GM23338 (cell line): ENCODE measurements around the gene TOP1. TPM values are rescaled to one million over a fixed set of nuclear protein-coding genes. Genes with fewer than 3 reads are reported as not detected.

Experiments
- ATAC-seq: fragments of 200-7000 bp; cut with Tn5 transposase; 3 replicates; pipeline ENCODE4 v1.9.1; 2020
- DNase-seq: peaks from one replicate; pipeline ENCODE4 v3.0.0-alpha.2; 2015; ENCODE audit warnings: low spot score
- H2AFZ ChIP-seq: fragments of 200-600 bp; sonication (generic); 2 replicates; pipeline ENCODE4 v1.8.0; 2016; ENCODE audit warnings: antibody characterized with exemption, mild to moderate bottlenecking, moderate library complexity
- H3F3A ChIP-seq: fragments of 200-600 bp; sonication (generic); replicated peaks from 2 replicates; pipeline ENCODE4 v1.8.0; 2017; ENCODE audit warnings: antibody characterized with exemption, mixed run types, low read depth
- H3K27ac ChIP-seq: fragments of 200-600 bp; sonication (generic); 2 replicates; pipeline ENCODE4 v1.6.1; 2016; ENCODE audit warnings: low read depth
- H3K27me3 ChIP-seq: fragments of 200-600 bp; sonication (generic); 2 replicates; pipeline ENCODE4 v1.8.0; 2016; ENCODE audit warnings: mild to moderate bottlenecking, mixed run types, moderate library complexity; ENCODE audit not compliant: insufficient read depth
- H3K36me3 ChIP-seq: fragments of 200-600 bp; sonication (generic); 2 replicates; pipeline ENCODE4 v1.8.0; 2016; ENCODE audit warnings: mild to moderate bottlenecking; ENCODE audit not compliant: insufficient read depth
- H3K4me1 ChIP-seq: fragments of 200-600 bp; sonication (generic); 2 replicates; pipeline ENCODE4 v1.8.0; 2016; ENCODE audit warnings: mild to moderate bottlenecking, moderate library complexity; ENCODE audit not compliant: insufficient read depth
- H3K4me2 ChIP-seq: fragments of 200-600 bp; sonication (generic); 2 replicates; pipeline ENCODE4 v1.7.1; 2017; ENCODE audit warnings: mixed run types
- H3K4me3 ChIP-seq: fragments of 200-600 bp; sonication (generic); 2 replicates; pipeline ENCODE4 v1.6.1; 2016; ENCODE audit warnings: mixed run types
- H3K79me2 ChIP-seq: fragments of 200-600 bp; sonication (generic); replicated peaks from 2 replicates; pipeline ENCODE4 v1.8.0; 2017; ENCODE audit warnings: mild to moderate bottlenecking; ENCODE audit not compliant: insufficient read depth
- H3K9me2 ChIP-seq: fragments of 200-600 bp; sonication (generic); 2 replicates; pipeline ENCODE4 v1.8.0; 2017; ENCODE audit not compliant: insufficient read depth
- H4K20me1 ChIP-seq: fragments of 200-600 bp; sonication (generic); replicated peaks from 2 replicates; pipeline ENCODE4 v1.8.0; 2017; ENCODE audit warnings: mild to moderate bottlenecking; ENCODE audit not compliant: insufficient read depth
- H3K27ac Mint-ChIP-seq: 2 replicates; pipeline ENCODE4 v1.8.0; 2020; ENCODE audit warnings: inconsistent platforms, mild to moderate bottlenecking, moderate library complexity, mixed read lengths
- H3K27me3 Mint-ChIP-seq: 3 replicates; pipeline ENCODE4 v1.8.0; 2022; ENCODE audit warnings: low read depth, mild to moderate bottlenecking, moderate library complexity, mixed read lengths, inconsistent platforms; ENCODE audit not compliant: insufficient read depth, poor library complexity
- H3K36me3 Mint-ChIP-seq: 3 replicates; pipeline ENCODE4 v1.8.0; 2021; ENCODE audit warnings: low read depth, mild to moderate bottlenecking, inconsistent platforms, moderate library complexity, mixed read lengths
- H3K4me1 Mint-ChIP-seq: 3 replicates; pipeline ENCODE4 v1.8.0; 2020; ENCODE audit warnings: mild to moderate bottlenecking, inconsistent platforms, mixed read lengths
- H3K4me3 Mint-ChIP-seq: 3 replicates; pipeline ENCODE4 v1.8.0; 2021; ENCODE audit warnings: moderate library complexity, mild to moderate bottlenecking, inconsistent platforms, mixed read lengths
- H3K9me3 Mint-ChIP-seq: 3 replicates; pipeline ENCODE4 v1.8.0; 2020; ENCODE audit warnings: moderate library complexity, mild to moderate bottlenecking, inconsistent platforms, mixed read lengths
- CREB1 ChIP-seq: fragments of 250-450 bp; sonication (Bioruptor Pico); IDR thresholded peaks from 2 replicates; pipeline ENCODE4 v1.5.0; 2020; ENCODE audit warnings: low read depth, mild to moderate bottlenecking, moderate library complexity
- EZH2 ChIP-seq: fragments of 200-600 bp; sonication (generic); IDR thresholded peaks from one replicate; pipeline ENCODE4 v1.8.0; 2017; ENCODE audit warnings: antibody characterized with exemption, mild to moderate bottlenecking, low read depth; ENCODE audit not compliant: unreplicated experiment
- EZH2phosphoT487 ChIP-seq: fragments of 200-600 bp; sonication (generic); IDR thresholded peaks from one replicate; pipeline ENCODE4 v1.8.1; 2018; ENCODE audit warnings: antibody characterized with exemption; ENCODE audit not compliant: unreplicated experiment
- JUNB ChIP-seq: IDR thresholded peaks from one replicate; pipeline ENCODE4 v1.6.1; 2016; ENCODE audit warnings: antibody characterized with exemption; ENCODE audit not compliant: unreplicated experiment
- NANOG ChIP-seq: IDR thresholded peaks from 2 replicates; pipeline ENCODE4 v1.6.1; 2016; ENCODE audit warnings: antibody characterized with exemption, borderline replicate concordance
- POLR2AphosphoS5 ChIP-seq: IDR thresholded peaks from 2 replicates; pipeline ENCODE4 v1.6.1; 2016; ENCODE audit warnings: antibody characterized with exemption, low read depth
- STAT1 ChIP-seq: IDR thresholded peaks from one replicate; pipeline ENCODE4 v1.6.1; 2016; ENCODE audit warnings: antibody characterized with exemption; ENCODE audit not compliant: unreplicated experiment
- ZNF114 ChIP-seq: fragments of 250-450 bp; sonication (Bioruptor Pico); IDR thresholded peaks from 2 replicates; pipeline ENCODE4 v1.5.0; 2020; ENCODE audit warnings: mild to moderate bottlenecking, moderate library complexity
- ZNF331 ChIP-seq: fragments of 250-450 bp; sonication (Bioruptor Pico); IDR thresholded peaks from 2 replicates; pipeline ENCODE4 v1.5.0; 2020; ENCODE audit warnings: low read depth, mild to moderate bottlenecking, moderate library complexity
- polyA plus RNA-seq: library from polyadenylated mRNA; unstranded; fragments of >200 nt; fragmentation: Nextera tagmentation; extraction: Ambion mirVana; gene quantifications from 2 replicates; pipeline ENCODE4 v1.2.1, GENCODE V29; 2016
- total RNA-seq: library from RNA; depleted of rRNA; stranded (reverse); fragments of >200 nt; shearing (Covaris generic); gene quantifications from 2 replicates; pipeline ENCODE4 v1.2.3, GENCODE V29; 2014
- TF ChIP-seq, protein P1 (sequence below): fragments of 250-450 bp; sonication (Bioruptor Pico); IDR thresholded peaks from 2 replicates; pipeline ENCODE4 v1.5.0; 2020; ENCODE audit warnings: mild to moderate bottlenecking, moderate library complexity
- TF ChIP-seq, protein P2 (sequence below), 2 experiments: fragments of 200-600 bp in 1 of 2; sonication (generic) in 1 of 2; conservative IDR thresholded peaks; 2 replicates each; pipeline versions ENCODE4 v1.5.1 to v1.6.1; 2016 to 2017; ENCODE audit warnings: antibody characterized with exemption in 2 of 2, low read depth in 2 of 2, mild to moderate bottlenecking in 2 of 2, moderate library complexity in 1 of 2
- TF ChIP-seq, protein P3 (sequence below): IDR thresholded peaks from one replicate; pipeline ENCODE4 v1.6.1; 2018; ENCODE audit warnings: antibody characterized with exemption; ENCODE audit not compliant: unreplicated experiment
- TF ChIP-seq, protein P4 (sequence below): IDR thresholded peaks from 2 replicates; pipeline ENCODE4 v1.6.1; 2016; ENCODE audit warnings: antibody characterized with exemption

Gene TOP1
- total and polyA plus RNA-seq, 2 experiments from 2014 or later, result 62.4 to 101 TPM

DNA sequence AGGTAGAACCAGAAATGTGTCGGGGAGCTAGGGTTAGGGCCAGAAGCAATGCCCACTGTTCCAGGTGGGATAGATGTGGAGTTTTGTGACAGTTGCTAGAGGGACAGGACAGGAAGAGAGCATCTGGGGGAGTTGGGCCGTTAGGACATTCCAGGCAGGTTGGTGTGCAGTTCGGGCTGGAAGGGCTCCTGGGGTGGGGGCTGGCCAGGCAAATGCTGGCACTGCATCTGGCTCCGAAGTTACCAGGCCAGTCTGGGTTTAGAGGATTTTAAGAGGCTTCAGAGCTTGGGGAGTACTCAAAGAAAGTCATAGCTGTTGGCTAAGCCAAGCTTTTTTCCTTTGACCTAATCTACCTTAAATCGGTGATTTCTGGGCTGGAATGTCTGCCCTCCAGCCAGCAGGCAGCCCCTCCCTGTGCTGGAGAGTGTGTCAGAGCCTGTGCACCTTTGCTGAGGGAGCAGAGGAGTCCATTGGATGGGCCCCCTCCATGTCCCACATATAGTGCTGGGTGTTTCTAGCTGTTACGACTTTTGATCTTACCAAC lies 129.5 kb downstream of the TOP1 start:
- Histone ChIP-seq H3K4me3 (no peak overlapping the region), H3K9me2 (no peaks in the 10 kb centered on the region), H2AFZ (no peak overlapping the region), H3K36me3 (no peaks in the 10 kb centered on the region; the same call in 1 of the 2 replicates), H3K27me3 (no peaks in the 10 kb centered on the region), H4K20me1 (peaks cover 45% of the 10 kb centered on the region), H3F3A (no peaks in the 10 kb centered on the region), H3K27ac (no peak overlapping the region), H3K4me2 (no peak overlapping the region), H3K79me2 (peaks cover 69% of the 10 kb centered on the region), H3K4me1 (no peaks in the 10 kb centered on the region)
- Mint-ChIP-seq H3K9me3 (no peaks in the 10 kb centered on the region), H3K36me3 (peaks cover 34% of the 10 kb centered on the region), H3K4me1 (peaks cover 41% of the 10 kb centered on the region), H3K4me3 (no peak overlapping the region; the same call in 2 of the 3 replicates), H3K27me3 (no peaks in the 10 kb centered on the region), H3K27ac (peak overlapping the region; percentile 76)
- TF ChIP-seq, protein P1, sequence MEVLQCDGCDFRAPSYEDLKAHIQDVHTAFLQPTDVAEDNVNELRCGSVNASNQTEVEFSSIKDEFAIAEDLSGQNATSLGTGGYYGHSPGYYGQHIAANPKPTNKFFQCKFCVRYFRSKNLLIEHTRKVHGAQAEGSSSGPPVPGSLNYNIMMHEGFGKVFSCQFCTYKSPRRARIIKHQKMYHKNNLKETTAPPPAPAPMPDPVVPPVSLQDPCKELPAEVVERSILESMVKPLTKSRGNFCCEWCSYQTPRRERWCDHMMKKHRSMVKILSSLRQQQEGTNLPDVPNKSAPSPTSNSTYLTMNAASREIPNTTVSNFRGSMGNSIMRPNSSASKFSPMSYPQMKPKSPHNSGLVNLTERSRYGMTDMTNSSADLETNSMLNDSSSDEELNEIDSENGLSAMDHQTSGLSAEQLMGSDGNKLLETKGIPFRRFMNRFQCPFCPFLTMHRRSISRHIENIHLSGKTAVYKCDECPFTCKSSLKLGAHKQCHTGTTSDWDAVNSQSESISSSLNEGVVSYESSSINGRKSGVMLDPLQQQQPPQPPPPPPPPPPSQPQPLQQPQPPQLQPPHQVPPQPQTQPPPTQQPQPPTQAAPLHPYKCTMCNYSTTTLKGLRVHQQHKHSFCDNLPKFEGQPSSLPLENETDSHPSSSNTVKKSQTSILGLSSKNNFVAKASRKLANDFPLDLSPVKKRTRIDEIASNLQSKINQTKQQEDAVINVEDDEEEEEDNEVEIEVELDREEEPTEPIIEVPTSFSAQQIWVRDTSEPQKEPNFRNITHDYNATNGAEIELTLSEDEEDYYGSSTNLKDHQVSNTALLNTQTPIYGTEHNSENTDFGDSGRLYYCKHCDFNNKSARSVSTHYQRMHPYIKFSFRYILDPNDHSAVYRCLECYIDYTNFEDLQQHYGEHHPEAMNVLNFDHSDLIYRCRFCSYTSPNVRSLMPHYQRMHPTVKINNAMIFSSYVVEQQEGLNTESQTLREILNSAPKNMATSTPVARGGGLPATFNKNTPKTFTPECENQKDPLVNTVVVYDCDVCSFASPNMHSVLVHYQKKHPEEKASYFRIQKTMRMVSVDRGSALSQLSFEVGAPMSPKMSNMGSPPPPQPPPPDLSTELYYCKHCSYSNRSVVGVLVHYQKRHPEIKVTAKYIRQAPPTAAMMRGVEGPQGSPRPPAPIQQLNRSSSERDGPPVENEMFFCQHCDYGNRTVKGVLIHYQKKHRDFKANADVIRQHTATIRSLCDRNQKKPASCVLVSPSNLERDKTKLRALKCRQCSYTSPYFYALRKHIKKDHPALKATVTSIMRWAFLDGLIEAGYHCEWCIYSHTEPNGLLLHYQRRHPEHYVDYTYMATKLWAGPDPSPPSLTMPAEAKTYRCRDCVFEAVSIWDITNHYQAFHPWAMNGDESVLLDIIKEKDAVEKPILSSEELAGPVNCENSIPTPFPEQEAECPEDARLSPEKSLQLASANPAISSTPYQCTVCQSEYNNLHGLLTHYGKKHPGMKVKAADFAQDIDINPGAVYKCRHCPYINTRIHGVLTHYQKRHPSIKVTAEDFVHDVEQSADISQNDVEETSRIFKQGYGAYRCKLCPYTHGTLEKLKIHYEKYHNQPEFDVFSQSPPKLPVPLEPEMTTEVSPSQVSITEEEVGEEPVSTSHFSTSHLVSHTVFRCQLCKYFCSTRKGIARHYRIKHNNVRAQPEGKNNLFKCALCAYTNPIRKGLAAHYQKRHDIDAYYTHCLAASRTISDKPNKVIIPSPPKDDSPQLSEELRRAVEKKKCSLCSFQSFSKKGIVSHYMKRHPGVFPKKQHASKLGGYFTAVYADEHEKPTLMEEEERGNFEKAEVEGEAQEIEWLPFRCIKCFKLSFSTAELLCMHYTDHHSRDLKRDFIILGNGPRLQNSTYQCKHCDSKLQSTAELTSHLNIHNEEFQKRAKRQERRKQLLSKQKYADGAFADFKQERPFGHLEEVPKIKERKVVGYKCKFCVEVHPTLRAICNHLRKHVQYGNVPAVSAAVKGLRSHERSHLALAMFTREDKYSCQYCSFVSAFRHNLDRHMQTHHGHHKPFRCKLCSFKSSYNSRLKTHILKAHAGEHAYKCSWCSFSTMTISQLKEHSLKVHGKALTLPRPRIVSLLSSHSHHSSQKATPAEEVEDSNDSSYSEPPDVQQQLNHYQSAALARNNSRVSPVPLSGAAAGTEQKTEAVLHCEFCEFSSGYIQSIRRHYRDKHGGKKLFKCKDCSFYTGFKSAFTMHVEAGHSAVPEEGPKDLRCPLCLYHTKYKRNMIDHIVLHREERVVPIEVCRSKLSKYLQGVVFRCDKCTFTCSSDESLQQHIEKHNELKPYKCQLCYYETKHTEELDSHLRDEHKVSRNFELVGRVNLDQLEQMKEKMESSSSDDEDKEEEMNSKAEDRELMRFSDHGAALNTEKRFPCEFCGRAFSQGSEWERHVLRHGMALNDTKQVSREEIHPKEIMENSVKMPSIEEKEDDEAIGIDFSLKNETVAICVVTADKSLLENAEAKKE (CRISPR knock-in tag), result no peak
- TF ChIP-seq CREB1 (CRISPR knock-in tag) (no peak), EZH2 (no peak), EZH2phosphoT487 (no peak), POLR2AphosphoS5 (no peak), ZNF331 (no peak), JUNB (no peak), ZNF114 (CRISPR knock-in tag) (no peak), STAT1 (no peak), NANOG (no peak)
- TF ChIP-seq, protein P2, sequence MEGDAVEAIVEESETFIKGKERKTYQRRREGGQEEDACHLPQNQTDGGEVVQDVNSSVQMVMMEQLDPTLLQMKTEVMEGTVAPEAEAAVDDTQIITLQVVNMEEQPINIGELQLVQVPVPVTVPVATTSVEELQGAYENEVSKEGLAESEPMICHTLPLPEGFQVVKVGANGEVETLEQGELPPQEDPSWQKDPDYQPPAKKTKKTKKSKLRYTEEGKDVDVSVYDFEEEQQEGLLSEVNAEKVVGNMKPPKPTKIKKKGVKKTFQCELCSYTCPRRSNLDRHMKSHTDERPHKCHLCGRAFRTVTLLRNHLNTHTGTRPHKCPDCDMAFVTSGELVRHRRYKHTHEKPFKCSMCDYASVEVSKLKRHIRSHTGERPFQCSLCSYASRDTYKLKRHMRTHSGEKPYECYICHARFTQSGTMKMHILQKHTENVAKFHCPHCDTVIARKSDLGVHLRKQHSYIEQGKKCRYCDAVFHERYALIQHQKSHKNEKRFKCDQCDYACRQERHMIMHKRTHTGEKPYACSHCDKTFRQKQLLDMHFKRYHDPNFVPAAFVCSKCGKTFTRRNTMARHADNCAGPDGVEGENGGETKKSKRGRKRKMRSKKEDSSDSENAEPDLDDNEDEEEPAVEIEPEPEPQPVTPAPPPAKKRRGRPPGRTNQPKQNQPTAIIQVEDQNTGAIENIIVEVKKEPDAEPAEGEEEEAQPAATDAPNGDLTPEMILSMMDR (conservative IDR thresholded peaks at IDR 0.05; ENCODE audit: low read depth in 2 of 2), result no peak
- TF ChIP-seq, protein P3, sequence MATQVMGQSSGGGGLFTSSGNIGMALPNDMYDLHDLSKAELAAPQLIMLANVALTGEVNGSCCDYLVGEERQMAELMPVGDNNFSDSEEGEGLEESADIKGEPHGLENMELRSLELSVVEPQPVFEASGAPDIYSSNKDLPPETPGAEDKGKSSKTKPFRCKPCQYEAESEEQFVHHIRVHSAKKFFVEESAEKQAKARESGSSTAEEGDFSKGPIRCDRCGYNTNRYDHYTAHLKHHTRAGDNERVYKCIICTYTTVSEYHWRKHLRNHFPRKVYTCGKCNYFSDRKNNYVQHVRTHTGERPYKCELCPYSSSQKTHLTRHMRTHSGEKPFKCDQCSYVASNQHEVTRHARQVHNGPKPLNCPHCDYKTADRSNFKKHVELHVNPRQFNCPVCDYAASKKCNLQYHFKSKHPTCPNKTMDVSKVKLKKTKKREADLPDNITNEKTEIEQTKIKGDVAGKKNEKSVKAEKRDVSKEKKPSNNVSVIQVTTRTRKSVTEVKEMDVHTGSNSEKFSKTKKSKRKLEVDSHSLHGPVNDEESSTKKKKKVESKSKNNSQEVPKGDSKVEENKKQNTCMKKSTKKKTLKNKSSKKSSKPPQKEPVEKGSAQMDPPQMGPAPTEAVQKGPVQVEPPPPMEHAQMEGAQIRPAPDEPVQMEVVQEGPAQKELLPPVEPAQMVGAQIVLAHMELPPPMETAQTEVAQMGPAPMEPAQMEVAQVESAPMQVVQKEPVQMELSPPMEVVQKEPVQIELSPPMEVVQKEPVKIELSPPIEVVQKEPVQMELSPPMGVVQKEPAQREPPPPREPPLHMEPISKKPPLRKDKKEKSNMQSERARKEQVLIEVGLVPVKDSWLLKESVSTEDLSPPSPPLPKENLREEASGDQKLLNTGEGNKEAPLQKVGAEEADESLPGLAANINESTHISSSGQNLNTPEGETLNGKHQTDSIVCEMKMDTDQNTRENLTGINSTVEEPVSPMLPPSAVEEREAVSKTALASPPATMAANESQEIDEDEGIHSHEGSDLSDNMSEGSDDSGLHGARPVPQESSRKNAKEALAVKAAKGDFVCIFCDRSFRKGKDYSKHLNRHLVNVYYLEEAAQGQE, result no peak
- TF ChIP-seq, protein P4, sequence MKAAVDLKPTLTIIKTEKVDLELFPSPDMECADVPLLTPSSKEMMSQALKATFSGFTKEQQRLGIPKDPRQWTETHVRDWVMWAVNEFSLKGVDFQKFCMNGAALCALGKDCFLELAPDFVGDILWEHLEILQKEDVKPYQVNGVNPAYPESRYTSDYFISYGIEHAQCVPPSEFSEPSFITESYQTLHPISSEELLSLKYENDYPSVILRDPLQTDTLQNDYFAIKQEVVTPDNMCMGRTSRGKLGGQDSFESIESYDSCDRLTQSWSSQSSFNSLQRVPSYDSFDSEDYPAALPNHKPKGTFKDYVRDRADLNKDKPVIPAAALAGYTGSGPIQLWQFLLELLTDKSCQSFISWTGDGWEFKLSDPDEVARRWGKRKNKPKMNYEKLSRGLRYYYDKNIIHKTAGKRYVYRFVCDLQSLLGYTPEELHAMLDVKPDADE, result no peak
- DNase-seq, result no peak
- no peak for ATAC-seq
